AG04450 (cell line): Measurements from ENCODE around the gene SLCO1A2. TPM values are rescaled to one million over a fixed set of nuclear protein-coding genes. Genes with fewer than 3 reads are reported as not detected.

Experiments
- CTCF ChIA-PET: fragments of 300-600, 350-600 bp; formaldehyde crosslinking; extraction: SDS; loops from one replicate; lab custom pipeline; 2022; ENCODE audit warnings: antibody characterized with exemption, inconsistent platforms; lab: Charles Lee
- POLR2A ChIA-PET: fragments of 350-600 bp; formaldehyde crosslinking; extraction: SDS; loops from one replicate; lab custom pipeline; 2021; ENCODE audit warnings: antibody characterized with exemption, inconsistent platforms; lab: Yijun Ruan, JAX
- DNase-seq: peaks from one replicate; pipeline ENCODE4 v3.0.0-alpha.2; 2011; ENCODE audit warnings: low read depth, low spot score
- H3K27ac ChIP-seq: one replicate; pipeline ENCODE4 v1.5.1; 2012; ENCODE audit warnings: low read depth, low read length, control low read depth
- H3K27me3 ChIP-seq: one replicate; pipeline ENCODE4 v1.6.0; 2012; ENCODE audit warnings: low read length; ENCODE audit not compliant: control insufficient read depth, insufficient read depth
- H3K4me3 ChIP-seq: 2 replicates; pipeline ENCODE4 v1.5.1; 2011; ENCODE audit warnings: mild to moderate bottlenecking, low read depth, low read length, control low read depth
- H3K9me3 ChIP-seq: 2 replicates; pipeline ENCODE4 v1.5.1; 2012; ENCODE audit warnings: low read length; ENCODE audit not compliant: control insufficient read depth, insufficient read depth
- polyA plus RNA-seq: library from polyadenylated mRNA; depleted of rRNA; stranded (reverse); fragments of >200 nt; gene quantifications from 2 replicates; pipeline ENCODE4 v1.2.3, GENCODE V29; 2011
- TF ChIP-seq, protein P1 (sequence below): IDR thresholded peaks from 2 replicates; pipeline ENCODE4 v1.5.1; 2011; ENCODE audit warnings: low read depth, low read length, control low read depth, inconsistent platforms

The SLCO1A2 gene
- polyA plus RNA-seq, 1 experiment: not detected

DNA sequence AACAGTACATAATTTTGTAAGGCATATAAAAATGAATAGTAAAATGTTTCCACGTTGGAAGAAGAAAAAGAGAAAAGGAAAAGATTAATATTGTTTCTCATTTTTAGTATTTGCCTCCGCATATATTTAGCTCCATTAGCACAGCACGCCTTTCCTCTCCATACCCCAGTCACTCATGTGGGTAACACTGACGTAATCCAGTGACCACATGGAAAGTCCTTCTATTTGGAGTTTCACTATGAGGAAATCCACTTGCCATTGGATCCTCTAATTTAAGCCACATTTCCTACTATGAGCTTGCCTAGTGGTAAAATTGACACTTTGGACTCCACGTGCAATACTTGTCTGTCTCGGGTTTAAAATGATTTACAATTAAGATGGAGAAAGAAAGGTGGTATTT lies 5.7 kb upstream of the SLCO1A2 start:
- ChIA-PET CTCF (no interaction called here), POLR2A (no interaction called here)
- TF ChIP-seq, protein P1, sequence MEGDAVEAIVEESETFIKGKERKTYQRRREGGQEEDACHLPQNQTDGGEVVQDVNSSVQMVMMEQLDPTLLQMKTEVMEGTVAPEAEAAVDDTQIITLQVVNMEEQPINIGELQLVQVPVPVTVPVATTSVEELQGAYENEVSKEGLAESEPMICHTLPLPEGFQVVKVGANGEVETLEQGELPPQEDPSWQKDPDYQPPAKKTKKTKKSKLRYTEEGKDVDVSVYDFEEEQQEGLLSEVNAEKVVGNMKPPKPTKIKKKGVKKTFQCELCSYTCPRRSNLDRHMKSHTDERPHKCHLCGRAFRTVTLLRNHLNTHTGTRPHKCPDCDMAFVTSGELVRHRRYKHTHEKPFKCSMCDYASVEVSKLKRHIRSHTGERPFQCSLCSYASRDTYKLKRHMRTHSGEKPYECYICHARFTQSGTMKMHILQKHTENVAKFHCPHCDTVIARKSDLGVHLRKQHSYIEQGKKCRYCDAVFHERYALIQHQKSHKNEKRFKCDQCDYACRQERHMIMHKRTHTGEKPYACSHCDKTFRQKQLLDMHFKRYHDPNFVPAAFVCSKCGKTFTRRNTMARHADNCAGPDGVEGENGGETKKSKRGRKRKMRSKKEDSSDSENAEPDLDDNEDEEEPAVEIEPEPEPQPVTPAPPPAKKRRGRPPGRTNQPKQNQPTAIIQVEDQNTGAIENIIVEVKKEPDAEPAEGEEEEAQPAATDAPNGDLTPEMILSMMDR: no peak
- H3K27ac ChIP-seq: no peak overlapping the region
- no peaks in the 10 kb centered on the region for H3K9me3 ChIP-seq
- no peak for DNase-seq
- no peaks in the 10 kb centered on the region for H3K27me3 ChIP-seq
- no peak overlapping the region for H3K4me3 ChIP-seq

- TF ChIP-seq, protein P1: no peak
- no peak overlapping the region for H3K4me3 ChIP-seq
- no peak overlapping the region for H3K27ac ChIP-seq
- no peaks in the 10 kb centered on the region for H3K27me3 ChIP-seq
- DNase-seq: no peak
- ChIA-PET CTCF (no interaction called here), POLR2A (no interaction called here)
- H3K9me3 ChIP-seq: no peaks in the 10 kb centered on the region
Measured at GRCh38 chr12:21339921-21340320, 5.2 kb upstream of the SLCO1A2 start.

DNA sequence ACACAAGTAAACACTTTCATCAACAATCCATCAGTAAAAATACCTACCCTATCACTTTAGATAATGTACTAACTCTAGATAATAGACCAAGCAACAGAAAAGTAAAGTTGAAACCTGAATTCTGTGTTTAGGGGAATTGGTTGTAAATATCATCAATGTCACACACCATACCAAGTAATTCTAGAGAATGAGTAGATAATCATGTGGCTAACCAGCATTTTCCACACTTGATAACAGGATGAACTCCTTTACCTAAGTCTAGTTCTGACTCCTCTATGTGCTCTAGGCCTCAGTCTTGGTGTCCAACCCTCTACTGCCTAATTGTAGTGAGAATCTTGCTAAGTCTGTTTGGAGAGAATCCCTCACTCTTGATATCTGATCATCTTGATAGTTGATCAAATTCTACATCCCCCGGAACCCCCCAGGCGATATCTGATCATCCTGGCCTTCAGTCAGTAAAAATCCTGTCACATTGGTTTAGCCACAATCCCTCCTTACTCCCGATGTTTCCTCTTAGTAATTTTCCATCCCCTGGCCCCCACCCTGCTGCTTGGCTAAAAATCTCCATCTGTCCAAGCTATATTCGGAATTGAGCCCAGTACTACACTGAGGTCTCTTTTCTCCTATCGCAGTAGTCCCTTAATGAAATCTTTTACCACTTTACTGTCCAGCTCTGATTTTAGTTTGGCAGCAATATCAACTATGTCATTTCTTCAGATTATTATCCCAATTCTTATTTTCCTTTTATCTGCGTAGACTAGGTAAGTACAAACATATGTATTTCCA lies 3.4 kb upstream of the SLCO1A2 start:
- CTCF ChIA-PET: no interaction called here
- H3K27me3 ChIP-seq: no peaks in the 10 kb centered on the region

GRCh38 chr12:21337453-21337852 lies 2.7 kb upstream of the SLCO1A2 start:
- TF ChIP-seq, protein P1: no peak
- Histone ChIP-seq H3K4me3 (no peak overlapping the region), H3K27me3 (no peaks in the 10 kb centered on the region), H3K27ac (no peak overlapping the region), H3K9me3 (no peaks in the 10 kb centered on the region)
- no peak for DNase-seq
- POLR2A ChIA-PET: no interaction called here
- CTCF ChIA-PET: no interaction called here

More for the DNA sequence above, 3.4 kb upstream of the SLCO1A2 start:
- H3K9me3 ChIP-seq: no peaks in the 10 kb centered on the region
- no peak overlapping the region for H3K4me3 ChIP-seq
- DNase-seq: no peak
- POLR2A ChIA-PET: no interaction called here
- TF ChIP-seq, protein P1: no peak
- no peak overlapping the region for H3K27ac ChIP-seq

GRCh38 chr12:21336656-21337055 lies 1.9 kb upstream of the SLCO1A2 start:
- DNase-seq: no peak
- H3K4me3 ChIP-seq: no peak overlapping the region
- H3K27me3 ChIP-seq: no peaks in the 10 kb centered on the region
- ChIA-PET CTCF (no interaction called here), POLR2A (no interaction called here)
- H3K9me3 ChIP-seq: no peaks in the 10 kb centered on the region
- TF ChIP-seq, protein P1: no peak
- H3K27ac ChIP-seq: no peak overlapping the region
